Measurements from ENCODE around the gene DDR2.

Gene DDR2

GRCh38 chr1:162631546-162632191 lies 595 bp upstream of the DDR2 start:
- no peak for DNase-seq

- DNase-seq, result no peak
Observed at GRCh38 chr1:162632698-162633080, 425 bp downstream of the DDR2 start.

- DNase-seq, result no peak
Observed at GRCh38 chr1:162633081-162633762, 958 bp downstream of the DDR2 start.

GRCh38 chr1:162635418-162635817 lies 3.2 kb downstream of the DDR2 start:
- DNase-seq, result no peak

- DNase-seq, result no peak
Observed at GRCh38 chr1:162639718-162640117, 7.5 kb downstream of the DDR2 start.

- DNase-seq, result no peak
Observed at GRCh38 chr1:162641114-162641513, 8.8 kb downstream of the DDR2 start.

- DNase-seq, result no peak
Observed at GRCh38 chr1:162644986-162645314, 12.7 kb downstream of the DDR2 start.

- DNase-seq, result no peak
Observed at GRCh38 chr1:162645666-162646065, 13.4 kb downstream of the DDR2 start.

- no peak for DNase-seq
Observed at GRCh38 chr1:162649583-162649982, 17.3 kb downstream of the DDR2 start.

GRCh38 chr1:162654915-162655620 lies 22.8 kb downstream of the DDR2 start:
- DNase-seq, result no peak

- DNase-seq, result no peak
Observed at GRCh38 chr1:162656266-162656665, 24.0 kb downstream of the DDR2 start.

- DNase-seq, result no peak
Observed at GRCh38 chr1:162660574-162660973, 28.3 kb downstream of the DDR2 start.

GRCh38 chr1:162661336-162661735 lies 29.1 kb downstream of the DDR2 start:
- DNase-seq, result no peak

- no peak for DNase-seq
Observed at GRCh38 chr1:162662013-162662412, 29.7 kb downstream of the DDR2 start.

- DNase-seq, result no peak
Observed at GRCh38 chr1:162663086-162663485, 30.8 kb downstream of the DDR2 start.

GRCh38 chr1:162663589-162664106 lies 31.4 kb downstream of the DDR2 start:
- no peak for DNase-seq

- no peak for DNase-seq
Observed at GRCh38 chr1:162666006-162666645, 33.9 kb downstream of the DDR2 start.

- no peak for DNase-seq
Observed at GRCh38 chr1:162667381-162668080, 35.3 kb downstream of the DDR2 start.

GRCh38 chr1:162670928-162671663 lies 38.8 kb downstream of the DDR2 start:
- DNase-seq, result no peak

- no peak for DNase-seq
Observed at GRCh38 chr1:162671664-162672410, 39.6 kb downstream of the DDR2 start.

- no peak for DNase-seq
Observed at GRCh38 chr1:162672622-162673260, 40.5 kb downstream of the DDR2 start.

Data from NCI-H345 (cell line).